Ishikawa (cell line): Measurements from ENCODE around the gene CLDN14.

Experiments
- CEBPB ChIP-seq: IDR thresholded peaks from 2 replicates; pipeline ENCODE4 v1.6.1; 2012
- CREB1 ChIP-seq: IDR thresholded peaks from 2 replicates; pipeline ENCODE4 v1.6.1; 2012; ENCODE audit warnings: low read depth
- EGR1 ChIP-seq: IDR thresholded peaks from 2 replicates; pipeline ENCODE4 v1.6.1; 2012
- EP300 ChIP-seq: IDR thresholded peaks from 2 replicates; pipeline ENCODE4 v1.6.1; 2012; ENCODE audit warnings: borderline replicate concordance
- FOXM1 ChIP-seq: IDR thresholded peaks from 2 replicates; pipeline ENCODE4 v1.6.1; 2012; ENCODE audit warnings: low read depth, borderline replicate concordance
- MAX ChIP-seq: IDR thresholded peaks from 2 replicates; pipeline ENCODE4 v1.6.1; 2012
- NFIC ChIP-seq: IDR thresholded peaks from 2 replicates; pipeline ENCODE4 v1.6.1; 2012
- RAD21 ChIP-seq: IDR thresholded peaks from 2 replicates; pipeline ENCODE4 v1.6.1; 2012; ENCODE audit warnings: low read depth
- REST ChIP-seq: IDR thresholded peaks from 2 replicates; pipeline ENCODE4 v1.6.1; 2012; ENCODE audit warnings: low read depth, mild to moderate bottlenecking
- TAF1 ChIP-seq: IDR thresholded peaks from 2 replicates; pipeline ENCODE4 v1.6.1; 2012; ENCODE audit warnings: low read depth, mild to moderate bottlenecking
- TCF12 ChIP-seq: IDR thresholded peaks from 2 replicates; pipeline ENCODE4 v1.6.1; 2012; ENCODE audit warnings: low read depth
- TEAD4 ChIP-seq: IDR thresholded peaks from 2 replicates; pipeline ENCODE4 v1.6.1; 2012
- USF1 ChIP-seq: IDR thresholded peaks from 2 replicates; pipeline ENCODE4 v1.6.1; 2012
- YY1 ChIP-seq: IDR thresholded peaks from 2 replicates; pipeline ENCODE4 v1.6.1; 2012; ENCODE audit warnings: low read depth
- ZBTB7A ChIP-seq: IDR thresholded peaks from 2 replicates; pipeline ENCODE4 v1.6.1; 2012; ENCODE audit warnings: low read depth

CLDN14 gene

GRCh38 chr21:36425286-36425685 lies 54.6 kb downstream of the CLDN14 start:
- TF ChIP-seq YY1 (no peak), CREB1 (no peak), RAD21 (no peak), REST (no peak), EP300 (no peak), NFIC (no peak), EGR1 (no peak), TEAD4 (no peak), FOXM1 (no peak), USF1 (no peak), MAX (no peak), TCF12 (no peak), ZBTB7A (no peak), TAF1 (no peak), CEBPB (no peak)

- TF ChIP-seq REST = no peak
- no peak for TF ChIP-seq YY1
- no peak for TF ChIP-seq CREB1
- TF ChIP-seq CEBPB = no peak
- TF ChIP-seq USF1 = no peak
- no peak for TF ChIP-seq TEAD4
- no peak for TF ChIP-seq FOXM1
- TF ChIP-seq MAX = no peak
- no peak for TF ChIP-seq NFIC
- TF ChIP-seq RAD21 = no peak
- TF ChIP-seq EP300 = no peak
- TF ChIP-seq TCF12 = no peak
- TF ChIP-seq TAF1 = no peak
- no peak for TF ChIP-seq ZBTB7A
- no peak for TF ChIP-seq EGR1
Measured at GRCh38 chr21:36424592-36424991, 55.3 kb downstream of the CLDN14 start.

GRCh38 chr21:36423771-36424433 lies 56.0 kb downstream of the CLDN14 start:
- TF ChIP-seq TAF1 (no peak), MAX (no peak), EP300 (no peak), RAD21 (no peak), REST (no peak), CREB1 (no peak), FOXM1 (no peak), NFIC (no peak), TCF12 (no peak), CEBPB (no peak), TEAD4 (no peak), YY1 (no peak), USF1 (no peak)
